ENCODE measurements around the gene DHRS7B.
"Not testable (repeated sequence)": the region's sequence is repeated elsewhere in the genome, so short reads cannot be mapped to it uniquely, and the experiment has no call there.

The DHRS7B gene

GRCh38 chr17:21141331-21141730, 14.6 kb downstream of the DHRS7B start:
- no peak overlapping the region for H3K4me3 ChIP-seq (ENCODE audit: low read depth, low read length)
- no peak for TF ChIP-seq CTCF (IDR thresholded peaks at IDR 0.05; ENCODE audit: control insufficient read depth, extremely low read depth, insufficient read depth)
- DNase-seq (ENCODE audit: low read depth) = no peak

GRCh38 chr17:21142065-21142464, 15.3 kb downstream of the DHRS7B start:
- not testable (repeated sequence) for DNase-seq (ENCODE audit: low read depth); H3K4me3 ChIP-seq (ENCODE audit: low read depth, low read length)

- no peak for DNase-seq (ENCODE audit: low read depth)
- no peak for TF ChIP-seq CTCF (IDR thresholded peaks at IDR 0.05; ENCODE audit: control insufficient read depth, extremely low read depth, insufficient read depth)
- no peak overlapping the region for H3K4me3 ChIP-seq (ENCODE audit: low read depth, low read length)
These were observed 16.9 kb downstream of the DHRS7B start for GRCh38 chr17:21143695-21144094.

- not testable (repeated sequence) for H3K4me3 ChIP-seq (ENCODE audit: low read depth, low read length); DNase-seq (ENCODE audit: low read depth)
These were observed 17.5 kb downstream of the DHRS7B start for GRCh38 chr17:21144299-21144698.

GRCh38 chr17:21146362-21147015, 19.7 kb downstream of the DHRS7B start:
- H3K4me3 ChIP-seq (ENCODE audit: low read depth, low read length) = no peak overlapping the region
- DNase-seq (ENCODE audit: low read depth) = no peak
- TF ChIP-seq CTCF (IDR thresholded peaks at IDR 0.05; ENCODE audit: control insufficient read depth, extremely low read depth, insufficient read depth) = no peak

GRCh38 chr17:21149621-21150020, 22.9 kb downstream of the DHRS7B start:
- no peak for TF ChIP-seq CTCF (IDR thresholded peaks at IDR 0.05; ENCODE audit: control insufficient read depth, extremely low read depth, insufficient read depth)
- no peak for DNase-seq (ENCODE audit: low read depth)
- no peak overlapping the region for H3K4me3 ChIP-seq (ENCODE audit: low read depth, low read length)

GRCh38 chr17:21152731-21153130, 26.0 kb downstream of the DHRS7B start:
- no peak for TF ChIP-seq CTCF (IDR thresholded peaks at IDR 0.05; ENCODE audit: control insufficient read depth, extremely low read depth, insufficient read depth)
- no peak for DNase-seq (ENCODE audit: low read depth)
- no peak overlapping the region for H3K4me3 ChIP-seq (ENCODE audit: low read depth, low read length)

- no peak for TF ChIP-seq CTCF (IDR thresholded peaks at IDR 0.05; ENCODE audit: control insufficient read depth, extremely low read depth, insufficient read depth)
- H3K4me3 ChIP-seq (ENCODE audit: low read depth, low read length) = no peak overlapping the region
- DNase-seq (ENCODE audit: low read depth) = no peak
These were observed 31.0 kb downstream of the DHRS7B start for GRCh38 chr17:21157586-21158370.
